NCI-H1930 (cell line): Measurements from ENCODE around the gene LINS1.

Experiments
- DNase-seq, 2 experiments: peaks; one replicate each; lab custom pipeline; 2025; lab: John Stamatoyannopoulos, UW

The LINS1 gene

GRCh38 chr15:100547961-100548360 is 54.0 kb downstream of the LINS1 start:
- no peak for DNase-seq

- no peak for DNase-seq
Observed at GRCh38 chr15:100544946-100545345, 57.0 kb downstream of the LINS1 start.

GRCh38 chr15:100544338-100544841 is 57.6 kb downstream of the LINS1 start:
- DNase-seq = no peak

- no peak for DNase-seq
Observed at GRCh38 chr15:100542290-100542689, 59.7 kb downstream of the LINS1 start.

GRCh38 chr15:100537331-100537730 is 64.7 kb downstream of the LINS1 start:
- DNase-seq = no peak

GRCh38 chr15:100536733-100537132 is 65.3 kb downstream of the LINS1 start:
- no peak for DNase-seq

GRCh38 chr15:100533886-100534285 is 68.1 kb downstream of the LINS1 start:
- DNase-seq = no peak

GRCh38 chr15:100531823-100532327 is 70.1 kb downstream of the LINS1 start:
- DNase-seq = no peak

GRCh38 chr15:100531204-100531603 is 70.8 kb downstream of the LINS1 start:
- no peak for DNase-seq

GRCh38 chr15:100529556-100529955 is 72.4 kb downstream of the LINS1 start:
- DNase-seq = no peak

GRCh38 chr15:100528833-100529428 is 73.1 kb downstream of the LINS1 start, which contains the start of gene CERS3:
TSS of gene CERS3 (minus strand) at chr15:100528950. CDS start at chr15:100501849, 27,101 bp downstream.
- DNase-seq = no peak

- no peak for DNase-seq
Observed at GRCh38 chr15:100526027-100526481, 75.9 kb downstream of the LINS1 start.

GRCh38 chr15:100525436-100525835 is 76.5 kb downstream of the LINS1 start:
- no peak for DNase-seq

- DNase-seq = no peak
Observed at GRCh38 chr15:100524326-100524725, 77.7 kb downstream of the LINS1 start.

GRCh38 chr15:100521907-100522306 is 80.1 kb downstream of the LINS1 start:
- no peak for DNase-seq

GRCh38 chr15:100520132-100520921 is 81.7 kb downstream of the LINS1 start:
- no peak for DNase-seq

GRCh38 chr15:100517846-100518245 is 84.1 kb downstream of the LINS1 start:
- DNase-seq = no peak
